ENCODE measurements around the gene AQP9. TPM values are rescaled to one million over a fixed set of nuclear protein-coding genes. Genes with fewer than 3 reads are reported as not detected.
"Not testable (repeated sequence)": the region's sequence is repeated elsewhere in the genome, so short reads cannot be mapped to it uniquely, and the experiment has no call there.

The AQP9 gene
- total RNA-seq, 1 donor, result under 0.01 TPM

DNA sequence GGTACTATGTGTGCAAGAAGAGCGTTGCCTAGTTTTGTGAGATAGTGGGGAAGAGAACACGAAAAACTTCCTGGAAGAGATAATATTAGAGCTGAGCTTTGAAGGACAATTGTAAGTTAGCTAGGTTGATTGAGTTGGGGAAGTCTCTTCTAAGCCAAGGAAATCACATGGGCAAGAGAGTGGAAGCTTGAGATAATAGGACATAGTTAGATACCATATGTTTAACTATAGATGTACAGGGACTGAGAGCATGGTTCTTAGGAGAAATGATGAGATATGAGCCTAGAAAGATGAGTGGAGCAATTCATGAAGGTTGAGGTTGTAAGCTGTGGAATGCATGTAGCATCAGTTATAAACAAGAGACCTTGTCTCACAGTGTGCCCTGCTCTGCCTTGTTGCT, 30.1 kb upstream of the AQP9 start:
- Histone ChIP-seq H3K79me2 (ENCODE audit: insufficient read depth, low read length) (no peaks in the 10 kb centered on the region), H3K9me3 (ENCODE audit: low read depth, low read length) (no peaks in the 10 kb centered on the region), H3K36me3 (ENCODE audit: insufficient read depth, low read length) (no peaks in the 10 kb centered on the region), H3K4me3 (ENCODE audit: insufficient read depth, low read length) (no peak overlapping the region), H3K4me2 (ENCODE audit: insufficient read depth, low read length) (no peak overlapping the region), H3K4me1 (ENCODE audit: insufficient read depth, low read length) (no peaks in the 10 kb centered on the region), H2AFZ (ENCODE audit: low read length) (no peak overlapping the region), H3K27me3 (ENCODE audit: insufficient read depth, low read length) (peaks cover 26% of the 10 kb centered on the region), H4K20me1 (ENCODE audit: insufficient read depth, low read length) (no peaks in the 10 kb centered on the region), H3K27ac (ENCODE audit: low read depth, low read length) (no peak overlapping the region)
- TF ChIP-seq, protein P1, sequence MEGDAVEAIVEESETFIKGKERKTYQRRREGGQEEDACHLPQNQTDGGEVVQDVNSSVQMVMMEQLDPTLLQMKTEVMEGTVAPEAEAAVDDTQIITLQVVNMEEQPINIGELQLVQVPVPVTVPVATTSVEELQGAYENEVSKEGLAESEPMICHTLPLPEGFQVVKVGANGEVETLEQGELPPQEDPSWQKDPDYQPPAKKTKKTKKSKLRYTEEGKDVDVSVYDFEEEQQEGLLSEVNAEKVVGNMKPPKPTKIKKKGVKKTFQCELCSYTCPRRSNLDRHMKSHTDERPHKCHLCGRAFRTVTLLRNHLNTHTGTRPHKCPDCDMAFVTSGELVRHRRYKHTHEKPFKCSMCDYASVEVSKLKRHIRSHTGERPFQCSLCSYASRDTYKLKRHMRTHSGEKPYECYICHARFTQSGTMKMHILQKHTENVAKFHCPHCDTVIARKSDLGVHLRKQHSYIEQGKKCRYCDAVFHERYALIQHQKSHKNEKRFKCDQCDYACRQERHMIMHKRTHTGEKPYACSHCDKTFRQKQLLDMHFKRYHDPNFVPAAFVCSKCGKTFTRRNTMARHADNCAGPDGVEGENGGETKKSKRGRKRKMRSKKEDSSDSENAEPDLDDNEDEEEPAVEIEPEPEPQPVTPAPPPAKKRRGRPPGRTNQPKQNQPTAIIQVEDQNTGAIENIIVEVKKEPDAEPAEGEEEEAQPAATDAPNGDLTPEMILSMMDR (IDR thresholded peaks at IDR 0.05; ENCODE audit: extremely low read depth, low read depth, low read length), result no peak
- DNase-seq (ENCODE audit: insufficient read length, low spot score, missing footprints), result no peak

DNA sequence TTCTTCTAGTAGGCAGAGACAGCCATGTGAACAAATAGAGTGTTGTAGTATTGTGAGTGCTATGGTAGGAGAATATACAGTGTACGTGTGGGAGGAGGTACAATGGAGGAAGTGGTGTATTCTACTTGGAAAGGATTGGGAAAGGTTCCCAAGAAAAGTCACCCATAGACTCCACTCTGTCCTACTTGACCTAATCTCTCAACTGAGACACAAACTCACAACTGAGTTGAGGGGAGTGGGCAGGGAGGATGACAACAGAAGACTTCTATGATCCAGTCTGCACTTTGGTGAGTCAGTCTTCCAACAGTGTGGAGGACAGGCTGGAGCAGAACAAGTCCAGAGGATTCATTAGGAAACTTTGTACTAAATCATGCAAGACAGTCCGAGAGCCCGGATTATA, 28.8 kb upstream of the AQP9 start:
- Histone ChIP-seq H3K36me3 (ENCODE audit: insufficient read depth, low read length) (no peaks in the 10 kb centered on the region), H3K4me2 (ENCODE audit: insufficient read depth, low read length) (no peak overlapping the region), H3K4me3 (ENCODE audit: insufficient read depth, low read length) (no peak overlapping the region), H3K27ac (ENCODE audit: low read depth, low read length) (no peak overlapping the region), H4K20me1 (ENCODE audit: insufficient read depth, low read length) (no peaks in the 10 kb centered on the region), H3K9me3 (ENCODE audit: low read depth, low read length) (no peaks in the 10 kb centered on the region), H3K4me1 (ENCODE audit: insufficient read depth, low read length) (no peaks in the 10 kb centered on the region), H3K27me3 (ENCODE audit: insufficient read depth, low read length) (peaks cover 24% of the 10 kb centered on the region), H3K79me2 (ENCODE audit: insufficient read depth, low read length) (no peaks in the 10 kb centered on the region), H2AFZ (ENCODE audit: low read length) (no peak overlapping the region)
- TF ChIP-seq, protein P1 (IDR thresholded peaks at IDR 0.05; ENCODE audit: extremely low read depth, low read depth, low read length), result no peak
- DNase-seq (ENCODE audit: insufficient read length, low spot score, missing footprints), result no peak

DNA sequence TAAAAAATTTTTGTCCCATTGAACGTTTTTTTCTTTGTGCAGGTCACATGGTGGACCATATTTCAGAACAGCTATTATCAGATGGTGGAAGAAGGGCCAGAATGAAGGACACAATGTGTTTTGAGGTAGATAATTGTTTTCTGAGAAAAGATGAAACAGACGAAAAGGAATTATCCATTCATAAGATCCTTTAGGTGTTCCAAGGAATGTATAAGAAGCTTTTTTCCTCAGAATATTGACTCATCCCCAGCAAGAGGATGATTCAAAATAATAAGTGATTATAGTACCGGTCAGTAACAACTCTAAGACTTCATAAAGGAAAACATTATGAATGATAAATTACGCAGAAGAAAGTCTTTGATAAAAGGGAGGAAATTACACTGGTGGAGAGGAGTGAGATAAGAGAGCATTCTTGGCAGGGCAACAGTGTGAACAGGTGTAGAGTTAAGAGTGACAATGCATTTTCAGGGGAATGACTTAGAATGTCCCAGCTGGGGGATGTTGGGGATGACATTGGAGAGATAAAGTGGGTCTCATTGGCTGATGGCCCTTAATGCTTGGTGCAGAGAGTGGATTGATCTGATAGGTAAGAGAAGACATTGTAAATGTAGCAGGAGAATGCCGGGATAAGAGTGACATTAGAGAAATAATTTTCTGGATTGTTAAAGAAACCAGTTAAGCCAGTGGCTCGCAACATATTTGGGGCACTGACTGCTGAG, 27.0 kb upstream of the AQP9 start:
- Histone ChIP-seq H3K79me2 (ENCODE audit: insufficient read depth, low read length) (no peaks in the 10 kb centered on the region), H3K27me3 (ENCODE audit: insufficient read depth, low read length) (peaks cover 22% of the 10 kb centered on the region), H3K4me2 (ENCODE audit: insufficient read depth, low read length) (no peak overlapping the region), H3K4me3 (ENCODE audit: insufficient read depth, low read length) (no peak overlapping the region), H3K27ac (ENCODE audit: low read depth, low read length) (no peak overlapping the region), H2AFZ (ENCODE audit: low read length) (no peak overlapping the region), H3K9me3 (ENCODE audit: low read depth, low read length) (no peaks in the 10 kb centered on the region), H4K20me1 (ENCODE audit: insufficient read depth, low read length) (no peaks in the 10 kb centered on the region), H3K4me1 (ENCODE audit: insufficient read depth, low read length) (no peaks in the 10 kb centered on the region), H3K36me3 (ENCODE audit: insufficient read depth, low read length) (no peaks in the 10 kb centered on the region)
- DNase-seq (ENCODE audit: insufficient read length, low spot score, missing footprints), result no peak
- TF ChIP-seq, protein P1 (IDR thresholded peaks at IDR 0.05; ENCODE audit: extremely low read depth, low read depth, low read length), result no peak

DNA sequence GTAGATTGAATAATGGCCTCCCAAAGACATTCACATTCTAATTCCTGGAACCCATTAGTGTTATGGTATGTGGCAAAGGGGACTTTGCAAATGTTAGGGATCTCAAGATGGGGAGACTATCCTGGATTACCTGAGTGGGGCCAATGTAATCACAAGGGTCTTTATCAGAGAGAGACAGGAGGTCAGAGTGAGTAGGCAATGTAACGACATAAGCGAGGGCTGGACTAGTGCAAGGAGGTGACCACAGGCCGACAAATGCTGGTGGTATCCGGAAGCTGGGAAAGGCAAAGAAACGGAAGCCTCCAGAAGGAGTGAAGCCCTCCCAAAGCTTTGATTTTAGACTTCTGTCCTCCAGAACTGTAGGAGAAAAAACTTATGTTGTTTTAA, 26.5 kb upstream of the AQP9 start:
- Histone ChIP-seq H3K36me3 (ENCODE audit: insufficient read depth, low read length) (no peaks in the 10 kb centered on the region), H3K4me1 (ENCODE audit: insufficient read depth, low read length) (no peaks in the 10 kb centered on the region), H3K27me3 (ENCODE audit: insufficient read depth, low read length) (peaks cover 22% of the 10 kb centered on the region), H4K20me1 (ENCODE audit: insufficient read depth, low read length) (no peaks in the 10 kb centered on the region), H3K27ac (ENCODE audit: low read depth, low read length) (no peak overlapping the region), H2AFZ (ENCODE audit: low read length) (no peak overlapping the region), H3K4me3 (ENCODE audit: insufficient read depth, low read length) (no peak overlapping the region), H3K4me2 (ENCODE audit: insufficient read depth, low read length) (no peak overlapping the region), H3K79me2 (ENCODE audit: insufficient read depth, low read length) (no peaks in the 10 kb centered on the region), H3K9me3 (ENCODE audit: low read depth, low read length) (no peaks in the 10 kb centered on the region)
- DNase-seq (ENCODE audit: insufficient read length, low spot score, missing footprints), result no peak
- TF ChIP-seq, protein P1 (IDR thresholded peaks at IDR 0.05; ENCODE audit: extremely low read depth, low read depth, low read length), result no peak

DNA sequence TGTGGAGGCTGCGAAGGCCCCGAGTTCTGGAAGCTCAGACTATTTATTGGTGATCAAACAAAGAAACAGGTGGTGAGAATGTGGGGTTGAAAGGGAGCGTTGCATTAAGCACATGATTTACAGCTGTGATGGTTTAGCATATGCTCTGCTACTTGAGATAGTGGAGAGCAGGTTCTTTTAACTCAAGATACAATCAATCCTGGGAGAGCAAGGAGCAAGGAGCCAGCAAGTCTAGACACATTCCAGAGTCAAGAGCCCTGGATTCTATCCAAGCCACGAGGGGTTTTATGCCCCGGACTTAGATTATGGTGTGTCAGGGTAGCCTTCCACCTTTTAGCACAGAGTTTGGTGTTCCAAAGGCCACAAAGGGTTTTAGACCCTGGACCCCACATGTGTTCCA, 24.8 kb upstream of the AQP9 start:
- H3K27me3 ChIP-seq (ENCODE audit: insufficient read depth, low read length), result peaks cover 20% of the 10 kb centered on the region
- H3K4me1 ChIP-seq (ENCODE audit: insufficient read depth, low read length); H3K9me3 ChIP-seq (ENCODE audit: low read depth, low read length); DNase-seq (ENCODE audit: insufficient read length, low spot score, missing footprints); H4K20me1 ChIP-seq (ENCODE audit: insufficient read depth, low read length); H3K4me3 ChIP-seq (ENCODE audit: insufficient read depth, low read length); H3K79me2 ChIP-seq (ENCODE audit: insufficient read depth, low read length); H3K4me2 ChIP-seq (ENCODE audit: insufficient read depth, low read length); H3K36me3 ChIP-seq (ENCODE audit: insufficient read depth, low read length); H2AFZ ChIP-seq (ENCODE audit: low read length); H3K27ac ChIP-seq (ENCODE audit: low read depth, low read length): not testable (repeated sequence)
